Osteoblast (primary cell): ENCODE data around the gene SYNE1. TPM values are rescaled to one million over a fixed set of nuclear protein-coding genes. Genes with fewer than 3 reads are reported as not detected.
A peak's percentile ranks its signal among the peaks of the same experiment; 100 is the strongest.

Experiments
- DNase-seq: peaks from one replicate; pipeline ENCODE4 v3.0.0; 2011; ENCODE audit warnings: low spot score, mixed read lengths; ENCODE audit not compliant: insufficient read length; ENCODE audit errors: missing footprints
- H2AFZ ChIP-seq: 2 replicates; pipeline ENCODE4 v1.6.0; 2011; ENCODE audit warnings: mild to moderate bottlenecking, low read length
- H3K27ac ChIP-seq: 2 replicates; pipeline ENCODE4 v1.5.1; 2011; ENCODE audit warnings: mild to moderate bottlenecking, low read depth, low read length, moderate library complexity
- H3K27me3 ChIP-seq: 2 replicates; pipeline ENCODE4 v1.6.0; 2012; ENCODE audit warnings: mild to moderate bottlenecking, control low read depth, inconsistent platforms, low read length, moderate library complexity; ENCODE audit not compliant: insufficient read depth
- H3K36me3 ChIP-seq: 2 replicates; pipeline ENCODE4 v1.5.1; 2011; ENCODE audit warnings: mild to moderate bottlenecking, low read length, control low read depth, moderate library complexity; ENCODE audit not compliant: insufficient read depth
- H3K4me1 ChIP-seq: 2 replicates; pipeline ENCODE4 v1.5.1; 2011; ENCODE audit warnings: mild to moderate bottlenecking, low read length, control low read depth, moderate library complexity; ENCODE audit not compliant: insufficient read depth
- H3K4me2 ChIP-seq: 2 replicates; pipeline ENCODE4 v1.6.0; 2011; ENCODE audit warnings: mild to moderate bottlenecking, low read length; ENCODE audit not compliant: insufficient read depth
- H3K4me3 ChIP-seq: fragments of 200-600 bp; sonication (generic); 3 replicates; pipeline ENCODE4 v1.5.1; 2012; ENCODE audit warnings: mild to moderate bottlenecking, low read length, inconsistent platforms; ENCODE audit not compliant: insufficient read depth
- H3K79me2 ChIP-seq: 2 replicates; pipeline ENCODE4 v1.6.0; 2012; ENCODE audit warnings: mild to moderate bottlenecking, low read length, control low read depth, inconsistent platforms; ENCODE audit not compliant: insufficient read depth
- H3K9me3 ChIP-seq: 2 replicates; pipeline ENCODE4 v1.5.1; 2011; ENCODE audit warnings: low read depth, low read length, control low read depth
- H4K20me1 ChIP-seq: 2 replicates; pipeline ENCODE4 v1.6.0; 2012; ENCODE audit warnings: mild to moderate bottlenecking, low read length, control low read depth; ENCODE audit not compliant: insufficient read depth
- total RNA-seq: library from RNA; depleted of rRNA; stranded (reverse); fragments of >200 nt; gene quantifications from 2 replicates; pipeline ENCODE4 v1.2.3, GENCODE V29; 2012
- TF ChIP-seq, protein P1 (sequence below): IDR thresholded peaks from 2 replicates; pipeline ENCODE4 v1.5.1; 2011; ENCODE audit warnings: mild to moderate bottlenecking, low read depth, low read length, moderate library complexity; ENCODE audit errors: extremely low read depth

The SYNE1 gene
- total RNA-seq, 1 donor = 240 TPM

DNA sequence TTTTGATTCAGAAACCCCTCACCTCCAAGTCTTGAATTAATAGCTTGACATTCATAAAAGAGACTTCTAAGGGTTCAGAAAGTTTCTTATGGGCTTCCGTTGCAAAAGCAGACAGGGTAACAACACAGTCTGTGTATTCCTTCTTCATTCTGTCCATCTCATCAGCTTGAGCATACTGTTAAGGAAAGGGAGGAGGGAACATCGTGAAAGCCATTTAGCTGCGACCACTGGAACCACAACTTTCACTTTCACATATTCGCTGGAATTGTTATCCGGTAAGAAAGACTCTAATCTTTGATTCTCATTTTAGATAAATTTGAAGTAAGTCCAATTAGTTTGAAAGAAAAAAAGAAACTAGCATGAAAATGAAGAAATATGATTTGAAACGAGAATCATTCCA, 174.4 kb downstream of the SYNE1 start:
- H2AFZ ChIP-seq = peak overlapping the region; percentile 91
- no peaks in the 10 kb centered on the region for H3K36me3 ChIP-seq
- H3K79me2 ChIP-seq = no peaks in the 10 kb centered on the region
- H3K4me3 ChIP-seq = peak overlapping the region; percentile 66
- H3K27me3 ChIP-seq = no peaks in the 10 kb centered on the region
- TF ChIP-seq, protein P1, sequence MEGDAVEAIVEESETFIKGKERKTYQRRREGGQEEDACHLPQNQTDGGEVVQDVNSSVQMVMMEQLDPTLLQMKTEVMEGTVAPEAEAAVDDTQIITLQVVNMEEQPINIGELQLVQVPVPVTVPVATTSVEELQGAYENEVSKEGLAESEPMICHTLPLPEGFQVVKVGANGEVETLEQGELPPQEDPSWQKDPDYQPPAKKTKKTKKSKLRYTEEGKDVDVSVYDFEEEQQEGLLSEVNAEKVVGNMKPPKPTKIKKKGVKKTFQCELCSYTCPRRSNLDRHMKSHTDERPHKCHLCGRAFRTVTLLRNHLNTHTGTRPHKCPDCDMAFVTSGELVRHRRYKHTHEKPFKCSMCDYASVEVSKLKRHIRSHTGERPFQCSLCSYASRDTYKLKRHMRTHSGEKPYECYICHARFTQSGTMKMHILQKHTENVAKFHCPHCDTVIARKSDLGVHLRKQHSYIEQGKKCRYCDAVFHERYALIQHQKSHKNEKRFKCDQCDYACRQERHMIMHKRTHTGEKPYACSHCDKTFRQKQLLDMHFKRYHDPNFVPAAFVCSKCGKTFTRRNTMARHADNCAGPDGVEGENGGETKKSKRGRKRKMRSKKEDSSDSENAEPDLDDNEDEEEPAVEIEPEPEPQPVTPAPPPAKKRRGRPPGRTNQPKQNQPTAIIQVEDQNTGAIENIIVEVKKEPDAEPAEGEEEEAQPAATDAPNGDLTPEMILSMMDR = no peak
- DNase-seq = no peak
- H3K4me2 ChIP-seq = peak overlapping the region; percentile 84
- no peaks in the 10 kb centered on the region for H3K9me3 ChIP-seq
- H3K27ac ChIP-seq = peak overlapping the region; percentile 31
- peaks cover 21% of the 10 kb centered on the region for H3K4me1 ChIP-seq
- H4K20me1 ChIP-seq = no peaks in the 10 kb centered on the region

DNA sequence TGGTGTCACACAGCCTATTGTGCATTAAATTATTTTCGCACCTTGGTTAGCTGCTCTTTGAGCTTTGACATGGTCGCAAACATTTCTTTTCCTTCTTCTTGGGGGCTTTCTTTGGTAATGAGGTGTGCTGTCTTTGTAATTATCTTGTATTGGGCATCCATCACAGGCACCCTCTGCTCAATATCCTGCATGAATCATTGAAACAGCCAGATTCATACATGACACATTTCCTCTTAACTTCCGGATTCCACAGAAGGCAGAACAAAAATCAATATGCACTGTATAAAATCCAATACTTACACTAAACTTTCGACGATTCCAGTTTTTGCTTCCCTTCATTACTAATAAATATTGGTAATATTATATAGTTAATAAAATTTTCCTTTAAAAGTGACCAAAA, 175.6 kb downstream of the SYNE1 start:
- no peak overlapping the region for H3K27ac ChIP-seq
- TF ChIP-seq, protein P1 = no peak
- no peak for DNase-seq

DNA sequence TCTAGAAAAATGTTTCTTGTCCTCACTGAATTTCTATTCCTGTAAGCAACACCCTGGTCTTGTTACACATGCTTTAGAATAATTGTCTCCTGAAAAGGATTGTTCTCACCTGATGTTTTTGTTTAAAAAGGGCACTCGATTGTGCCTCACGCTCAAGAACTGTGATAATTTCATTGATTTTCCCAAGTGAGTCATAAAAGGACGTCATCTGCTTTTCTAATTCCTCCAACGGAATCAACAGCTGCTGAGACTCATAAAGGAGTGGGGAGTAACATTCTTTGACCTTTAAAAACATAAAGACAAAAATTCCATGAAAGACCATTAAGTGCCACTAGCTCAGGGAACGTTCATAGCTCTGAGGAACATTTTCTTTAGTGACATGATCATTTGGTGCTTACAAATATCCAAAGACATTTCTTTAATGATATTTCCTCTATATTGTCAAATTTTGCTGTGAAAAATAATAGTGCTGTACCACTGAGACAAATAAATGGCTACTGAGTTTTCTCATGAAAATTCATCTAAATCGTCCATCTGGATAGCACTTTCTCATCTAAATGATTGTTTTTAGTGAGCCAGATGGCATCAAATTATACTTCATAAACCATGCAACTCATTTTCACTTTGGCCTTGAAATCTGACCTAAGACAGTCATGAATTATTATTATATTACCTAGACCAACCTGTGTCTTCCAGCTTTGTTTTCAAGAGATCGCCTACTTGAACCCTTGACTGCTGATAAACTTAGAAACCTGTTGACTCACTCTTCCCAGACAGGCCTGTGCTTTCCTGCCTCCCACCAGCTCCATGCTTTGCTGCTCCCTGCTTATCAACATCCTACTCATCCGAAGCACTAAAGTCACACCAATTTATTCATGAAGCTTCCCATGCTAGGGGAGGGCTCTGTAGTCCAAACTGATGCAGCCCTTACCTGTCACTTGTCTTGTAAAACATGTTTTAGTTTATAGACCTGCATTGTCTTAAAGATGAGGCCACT, 178.2 kb downstream of the SYNE1 start:
- DNase-seq = no peak
- Histone ChIP-seq H2AFZ (peak overlapping the region; percentile 27), H3K79me2 (no peaks in the 10 kb centered on the region), H3K27ac (peak overlapping the region; percentile 3), H4K20me1 (no peaks in the 10 kb centered on the region), H3K4me3 (no peak overlapping the region), H3K4me2 (peak overlapping the region; percentile 33), H3K4me1 (peaks cover 21% of the 10 kb centered on the region), H3K27me3 (no peaks in the 10 kb centered on the region), H3K36me3 (no peaks in the 10 kb centered on the region), H3K9me3 (no peaks in the 10 kb centered on the region)
- TF ChIP-seq, protein P1 = no peak

More for the DNA sequence above, 175.6 kb downstream of the SYNE1 start:
- no peaks in the 10 kb centered on the region for H3K79me2 ChIP-seq
- H3K9me3 ChIP-seq = no peaks in the 10 kb centered on the region
- peak overlapping the region; percentile 38 for H2AFZ ChIP-seq
- H3K36me3 ChIP-seq = no peaks in the 10 kb centered on the region
- H3K4me3 ChIP-seq = no peak overlapping the region
- H3K4me2 ChIP-seq = no peak overlapping the region
- no peaks in the 10 kb centered on the region for H4K20me1 ChIP-seq
- no peaks in the 10 kb centered on the region for H3K27me3 ChIP-seq
- peaks cover 21% of the 10 kb centered on the region for H3K4me1 ChIP-seq

DNA sequence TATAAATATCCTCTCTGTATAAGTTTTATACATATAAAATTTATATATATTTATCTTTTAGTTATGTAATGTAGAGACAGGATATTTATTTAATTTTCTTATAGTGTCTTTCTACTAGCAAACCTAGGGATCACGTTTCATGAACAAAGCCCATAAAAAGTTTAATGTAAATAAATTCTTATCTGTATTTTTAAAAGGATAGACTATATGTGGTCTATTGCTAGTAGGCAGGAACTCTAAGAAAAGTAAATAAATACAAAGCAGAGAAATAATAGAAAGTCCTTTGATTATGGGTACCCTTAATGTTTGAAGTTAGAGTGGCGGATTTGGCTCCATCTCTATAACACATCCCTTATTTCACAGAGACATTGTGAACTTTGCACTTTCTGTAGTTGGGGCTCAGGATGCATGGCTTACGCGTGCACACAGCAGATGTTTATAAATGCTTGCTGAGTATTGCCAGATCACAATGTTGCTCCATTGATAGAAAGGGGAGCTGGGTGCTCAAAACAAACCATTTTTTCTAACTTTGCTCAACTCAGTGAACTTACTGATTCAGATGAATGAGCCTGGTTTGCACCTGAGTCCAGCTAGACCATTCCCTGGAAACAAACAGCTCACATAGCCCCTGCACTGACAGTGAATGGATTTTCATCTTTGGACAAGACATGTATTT, 179.1 kb downstream of the SYNE1 start:
- DNase-seq = no peak
- Histone ChIP-seq H3K4me1 (peaks cover 21% of the 10 kb centered on the region), H3K36me3 (no peaks in the 10 kb centered on the region), H2AFZ (peak overlapping the region; percentile 27), H3K27ac (peak overlapping the region; percentile 3), H3K4me2 (peak overlapping the region; percentile 33), H4K20me1 (no peaks in the 10 kb centered on the region), H3K4me3 (no peak overlapping the region), H3K27me3 (no peaks in the 10 kb centered on the region), H3K79me2 (no peaks in the 10 kb centered on the region), H3K9me3 (no peaks in the 10 kb centered on the region)
- TF ChIP-seq, protein P1 = no peak
